Mucosa of stomach (tissue), 1 donor: Measurements from ENCODE around the gene CNKSR3.

ENCODE experiments used
- H3K27me3 ChIP-seq: one replicate; pipeline ENCODE4 v1.7.0; 2013; ENCODE audit warnings: mild to moderate bottlenecking, low read length; ENCODE audit not compliant: control insufficient read depth, insufficient read depth
- H3K36me3 ChIP-seq: one replicate; pipeline ENCODE4 v1.7.0; 2013; ENCODE audit warnings: low read length; ENCODE audit not compliant: control insufficient read depth, insufficient read depth
- H3K4me1 ChIP-seq: one replicate; pipeline ENCODE4 v1.7.0; 2013; ENCODE audit warnings: mild to moderate bottlenecking, low read length; ENCODE audit not compliant: control insufficient read depth, insufficient read depth
- H3K4me3 ChIP-seq: one replicate; pipeline ENCODE4 v1.7.0; 2013; ENCODE audit warnings: low read length
- H3K9ac ChIP-seq: one replicate; pipeline ENCODE4 v1.7.0; 2013; ENCODE audit warnings: mild to moderate bottlenecking, low read length, moderate library complexity
- H3K9me3 ChIP-seq: one replicate; pipeline ENCODE4 v1.7.0; 2013; ENCODE audit warnings: mild to moderate bottlenecking, low read length, moderate library complexity; ENCODE audit not compliant: control insufficient read depth
- donor health status: Pancreatic carcinoma.

CNKSR3 gene

GRCh38 chr6:154481521-154482013, 28.9 kb downstream of the CNKSR3 start:
- Histone ChIP-seq H3K36me3 (no peaks in the 10 kb centered on the region), H3K4me3 (no peak overlapping the region), H3K9me3 (no peaks in the 10 kb centered on the region), H3K9ac (no peak overlapping the region), H3K27me3 (no peaks in the 10 kb centered on the region), H3K4me1 (no peaks in the 10 kb centered on the region)

DNA sequence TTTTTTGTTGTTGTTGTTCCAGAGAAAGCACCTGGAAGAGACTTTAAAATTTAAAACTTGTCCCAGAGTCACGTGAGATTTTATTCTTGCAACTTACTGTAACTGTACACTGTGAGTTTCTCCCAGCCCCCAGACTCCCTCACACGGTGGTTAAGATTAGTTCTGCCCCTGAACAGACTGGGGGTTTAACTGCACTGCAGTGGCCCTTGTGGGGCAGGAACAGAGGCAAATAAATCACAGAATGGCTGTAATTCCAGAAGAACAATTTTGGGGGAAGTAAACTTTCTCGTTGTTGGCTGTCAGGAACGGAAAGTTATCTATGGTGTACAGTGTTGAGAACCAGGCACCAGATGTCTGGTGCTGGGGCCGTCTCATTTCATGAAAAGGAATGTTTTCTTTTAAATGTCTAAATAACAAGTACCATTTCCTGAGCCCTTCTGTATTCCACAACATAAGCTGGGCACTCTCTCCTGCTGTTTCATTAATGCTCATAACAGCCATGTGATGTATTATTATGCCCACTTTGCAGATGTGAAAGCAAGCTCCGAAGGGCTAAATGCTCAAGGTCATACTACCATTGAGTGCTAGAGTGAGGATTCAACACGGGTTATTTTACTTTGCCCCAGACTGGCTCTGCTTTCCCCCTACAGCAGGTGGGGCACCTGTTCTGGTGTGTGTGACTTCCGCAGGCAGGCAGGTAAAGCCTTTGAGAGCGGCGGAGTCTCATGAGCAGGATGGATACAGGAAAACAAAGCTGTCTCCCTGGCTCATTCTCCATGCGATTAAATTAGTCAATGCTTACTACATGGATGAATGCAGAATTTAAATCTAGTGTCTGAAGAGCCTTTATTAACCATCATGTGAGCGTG, 30.5 kb downstream of the CNKSR3 start:
- Histone ChIP-seq H3K4me3 (no peak overlapping the region), H3K27me3 (no peaks in the 10 kb centered on the region), H3K36me3 (no peaks in the 10 kb centered on the region), H3K9ac (no peak overlapping the region), H3K9me3 (no peaks in the 10 kb centered on the region), H3K4me1 (no peaks in the 10 kb centered on the region)

DNA sequence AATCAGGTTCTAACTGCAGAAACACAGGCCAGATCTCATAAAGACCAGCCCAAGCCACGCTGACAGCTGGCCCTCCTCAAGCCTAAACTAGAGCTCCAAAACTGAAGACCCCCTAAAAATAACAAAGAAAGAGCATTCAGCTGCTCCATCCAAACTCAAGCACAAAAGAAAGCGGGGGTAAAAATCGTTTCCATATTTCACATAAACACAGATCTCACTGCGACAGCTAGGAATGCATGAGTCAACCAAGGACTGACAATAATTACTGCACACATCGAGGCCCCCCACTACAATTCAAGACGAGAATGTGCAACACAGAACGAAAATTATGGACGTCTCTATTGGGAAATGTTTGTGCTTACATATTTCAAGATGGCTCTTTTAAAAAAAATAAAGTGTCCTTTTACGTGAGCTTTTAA, 31.1 kb downstream of the CNKSR3 start:
- H3K9me3 ChIP-seq, result no peaks in the 10 kb centered on the region
- no peaks in the 10 kb centered on the region for H3K36me3 ChIP-seq
- H3K27me3 ChIP-seq, result no peaks in the 10 kb centered on the region
- no peak overlapping the region for H3K9ac ChIP-seq
- no peaks in the 10 kb centered on the region for H3K4me1 ChIP-seq
- no peak overlapping the region for H3K4me3 ChIP-seq

DNA sequence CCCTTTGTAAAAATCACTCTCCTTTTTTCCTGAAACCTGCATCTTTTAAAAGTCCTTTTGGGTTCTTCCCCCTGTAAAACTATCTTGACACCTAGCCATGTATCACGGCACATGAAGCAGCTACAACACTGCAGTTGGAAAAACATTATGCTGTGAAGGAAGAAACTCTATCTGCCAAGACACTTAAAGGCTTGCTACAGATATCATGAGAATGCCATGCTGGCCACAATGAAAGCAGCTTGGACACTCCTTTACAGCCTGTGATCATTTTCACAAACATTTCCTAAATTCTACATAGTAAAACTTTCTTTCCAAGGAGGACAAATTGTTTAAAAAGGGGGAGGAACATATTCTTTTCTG, 31.8 kb downstream of the CNKSR3 start:
- no peak overlapping the region for H3K4me3 ChIP-seq
- H3K27me3 ChIP-seq, result no peaks in the 10 kb centered on the region
- no peak overlapping the region for H3K9ac ChIP-seq
- no peaks in the 10 kb centered on the region for H3K9me3 ChIP-seq
- H3K36me3 ChIP-seq, result no peaks in the 10 kb centered on the region
- no peaks in the 10 kb centered on the region for H3K4me1 ChIP-seq

DNA sequence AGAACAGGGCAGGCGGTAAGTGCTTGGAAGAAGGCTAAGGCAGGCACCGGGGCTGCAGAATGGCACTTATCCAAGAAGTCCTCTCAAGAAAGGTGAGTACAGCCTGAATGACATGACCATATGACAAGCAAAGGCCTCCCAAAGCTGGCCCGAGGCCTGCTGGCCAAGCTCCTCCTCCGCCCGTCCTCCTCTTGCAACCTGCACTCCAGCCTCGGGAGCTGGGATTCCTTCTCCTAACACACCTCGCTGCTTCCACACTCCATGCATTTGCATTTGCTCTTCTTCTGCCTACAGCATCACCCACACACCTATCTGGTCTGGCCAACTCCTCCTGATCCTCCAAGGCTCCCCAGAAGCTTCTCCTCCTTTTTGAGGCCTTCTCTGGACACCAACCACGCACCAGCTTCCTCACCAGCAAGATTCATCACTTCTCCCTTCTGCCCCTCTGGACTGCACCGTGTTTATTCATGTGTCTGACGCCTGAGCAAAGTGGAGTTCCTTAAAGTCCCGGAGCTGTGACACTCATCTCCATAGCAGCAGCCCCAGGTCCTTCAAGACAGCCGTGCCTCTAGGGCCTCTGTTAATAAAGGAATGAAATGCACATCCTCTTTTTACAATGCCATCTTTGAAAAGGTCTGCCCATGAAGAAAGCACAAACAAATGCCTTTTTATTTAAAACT, 32.3 kb downstream of the CNKSR3 start:
- Histone ChIP-seq H3K36me3 (no peaks in the 10 kb centered on the region), H3K9ac (no peak overlapping the region), H3K27me3 (no peaks in the 10 kb centered on the region), H3K9me3 (no peaks in the 10 kb centered on the region), H3K4me3 (no peak overlapping the region), H3K4me1 (no peaks in the 10 kb centered on the region)

DNA sequence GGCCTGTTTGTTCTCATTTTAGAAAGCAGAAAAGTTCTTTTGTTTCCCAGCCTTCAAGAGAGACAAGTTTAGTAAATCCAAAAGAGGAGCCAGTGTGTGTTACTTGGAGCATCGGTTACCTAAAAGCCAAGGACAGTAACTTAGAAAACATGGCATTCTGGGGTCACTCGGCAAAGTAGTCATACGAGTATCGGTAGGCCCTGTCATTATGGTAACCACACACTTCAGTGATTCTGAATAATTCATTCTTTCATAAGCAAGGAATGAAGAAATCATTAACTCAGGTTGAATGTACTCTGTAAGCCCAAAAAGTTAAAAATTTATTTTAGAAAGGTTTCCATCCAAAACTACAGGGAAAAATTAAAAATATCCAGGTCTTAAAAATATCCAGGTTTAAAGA, 34.0 kb downstream of the CNKSR3 start:
- no peak overlapping the region for H3K9ac ChIP-seq
- H3K4me3 ChIP-seq, result no peak overlapping the region
- no peaks in the 10 kb centered on the region for H3K9me3 ChIP-seq
- no peaks in the 10 kb centered on the region for H3K27me3 ChIP-seq
- H3K36me3 ChIP-seq, result no peaks in the 10 kb centered on the region
- no peaks in the 10 kb centered on the region for H3K4me1 ChIP-seq

DNA sequence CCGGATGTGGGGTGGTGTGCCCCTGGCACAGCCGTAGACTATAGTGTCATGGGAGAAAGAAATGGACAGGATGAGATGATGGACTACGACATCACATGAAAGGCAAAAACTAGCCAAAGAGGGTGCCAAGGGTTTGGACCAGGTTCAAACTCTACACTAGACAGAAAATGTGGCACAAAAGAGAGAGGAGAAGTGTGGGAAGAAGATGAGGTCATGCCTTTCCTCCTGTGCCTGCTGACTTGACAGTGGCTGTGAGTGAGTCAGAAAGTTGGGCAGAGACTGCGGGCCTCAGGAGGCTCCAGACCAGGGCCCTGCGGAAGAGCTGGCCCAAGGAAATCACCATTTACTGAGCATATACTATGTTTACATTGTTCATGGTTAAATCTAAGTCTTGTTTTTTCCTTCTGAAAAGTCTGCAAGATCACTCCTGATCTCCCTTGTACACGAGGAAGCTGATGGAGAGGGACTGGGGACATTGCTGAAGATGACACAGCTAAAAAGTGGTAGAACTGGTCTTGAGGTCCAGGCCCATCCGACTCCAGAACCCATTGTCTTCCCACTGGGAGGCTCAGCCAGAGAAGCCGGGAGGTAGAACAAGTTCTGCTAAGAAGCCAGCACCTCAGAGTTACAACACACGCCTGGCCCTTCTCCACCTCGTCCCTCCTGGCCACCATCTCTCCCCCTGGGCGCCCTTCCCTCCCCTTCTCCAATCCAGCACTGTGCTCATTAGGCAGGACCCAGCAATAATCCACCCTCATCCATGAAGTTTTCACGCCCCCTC, 35.6 kb downstream of the CNKSR3 start:
- H3K36me3 ChIP-seq, result no peaks in the 10 kb centered on the region
- no peak overlapping the region for H3K9ac ChIP-seq
- no peak overlapping the region for H3K4me3 ChIP-seq
- no peaks in the 10 kb centered on the region for H3K9me3 ChIP-seq
- H3K4me1 ChIP-seq, result no peaks in the 10 kb centered on the region
- no peaks in the 10 kb centered on the region for H3K27me3 ChIP-seq

GRCh38 chr6:154473324-154473723, 37.2 kb downstream of the CNKSR3 start:
- no peaks in the 10 kb centered on the region for H3K4me1 ChIP-seq
- H3K9me3 ChIP-seq, result no peaks in the 10 kb centered on the region
- H3K9ac ChIP-seq, result no peak overlapping the region
- H3K27me3 ChIP-seq, result no peaks in the 10 kb centered on the region
- H3K36me3 ChIP-seq, result no peaks in the 10 kb centered on the region
- no peak overlapping the region for H3K4me3 ChIP-seq

DNA sequence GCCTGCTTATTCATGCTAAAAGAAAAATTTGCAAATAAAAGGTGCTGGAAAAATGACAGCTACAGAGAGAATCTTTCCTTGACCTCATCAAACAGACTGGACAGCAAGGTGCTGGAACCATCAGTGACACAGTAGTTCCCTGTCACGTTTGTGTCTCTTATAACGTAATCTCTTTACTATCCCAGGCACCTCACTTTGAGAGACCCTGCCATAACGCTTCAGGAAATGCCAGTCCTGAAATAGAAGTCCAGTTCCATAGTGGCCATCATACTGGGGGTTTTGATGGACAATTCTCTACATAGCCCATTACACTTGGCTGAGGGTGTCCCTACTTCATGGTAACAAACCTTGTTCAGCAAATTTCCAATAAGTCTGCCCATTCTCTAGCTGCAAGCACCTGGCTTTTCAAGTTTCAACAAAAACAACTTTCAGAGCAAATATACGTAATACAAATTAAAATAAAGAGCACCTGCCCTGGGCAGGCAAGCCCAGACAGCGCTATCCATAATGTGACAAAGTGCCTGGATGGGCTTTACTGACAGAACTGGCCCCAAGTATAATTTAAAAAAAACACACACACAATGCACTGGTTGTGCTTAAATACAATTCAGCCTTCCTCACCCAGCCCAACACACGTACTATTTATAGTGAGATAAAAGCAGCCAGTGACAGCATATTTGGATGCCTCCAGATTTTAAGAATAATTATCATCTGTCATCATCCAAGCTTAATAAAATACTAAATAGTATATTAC, 38.7 kb downstream of the CNKSR3 start:
- no peaks in the 10 kb centered on the region for H3K4me1 ChIP-seq
- H3K27me3 ChIP-seq, result no peaks in the 10 kb centered on the region
- H3K9ac ChIP-seq, result no peak overlapping the region
- no peaks in the 10 kb centered on the region for H3K36me3 ChIP-seq
- H3K4me3 ChIP-seq, result no peak overlapping the region
- H3K9me3 ChIP-seq, result no peaks in the 10 kb centered on the region

GRCh38 chr6:154469306-154469935, 41.1 kb downstream of the CNKSR3 start:
- Histone ChIP-seq H3K27me3 (no peaks in the 10 kb centered on the region), H3K9me3 (no peaks in the 10 kb centered on the region), H3K36me3 (no peaks in the 10 kb centered on the region), H3K4me3 (no peak overlapping the region), H3K4me1 (no peaks in the 10 kb centered on the region), H3K9ac (no peak overlapping the region)

DNA sequence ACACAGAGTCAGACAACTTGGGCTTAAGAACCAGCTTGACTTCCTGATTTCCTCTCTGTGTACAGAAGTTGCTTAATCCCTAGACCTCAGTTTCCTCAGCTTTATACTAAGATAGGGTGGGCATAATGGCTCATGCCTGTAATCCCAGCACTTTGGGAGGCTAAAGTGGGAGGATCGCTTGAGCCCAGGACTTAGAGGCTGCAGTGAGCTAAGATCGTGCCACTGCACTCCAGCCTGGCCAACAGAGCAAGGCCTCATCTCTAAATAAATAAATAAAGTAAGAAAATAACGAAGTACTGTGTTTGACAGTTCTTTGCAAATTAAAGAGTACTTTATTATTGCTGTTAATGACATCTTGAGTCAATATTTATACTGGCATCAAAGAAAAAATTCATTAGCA, 41.7 kb downstream of the CNKSR3 start:
- H3K27me3 ChIP-seq, result no peaks in the 10 kb centered on the region
- H3K9me3 ChIP-seq, result no peaks in the 10 kb centered on the region
- no peaks in the 10 kb centered on the region for H3K4me1 ChIP-seq
- no peak overlapping the region for H3K9ac ChIP-seq
- H3K4me3 ChIP-seq, result no peak overlapping the region
- no peaks in the 10 kb centered on the region for H3K36me3 ChIP-seq
